ENCODE results near the gene GNG13.

The GNG13 gene

DNA sequence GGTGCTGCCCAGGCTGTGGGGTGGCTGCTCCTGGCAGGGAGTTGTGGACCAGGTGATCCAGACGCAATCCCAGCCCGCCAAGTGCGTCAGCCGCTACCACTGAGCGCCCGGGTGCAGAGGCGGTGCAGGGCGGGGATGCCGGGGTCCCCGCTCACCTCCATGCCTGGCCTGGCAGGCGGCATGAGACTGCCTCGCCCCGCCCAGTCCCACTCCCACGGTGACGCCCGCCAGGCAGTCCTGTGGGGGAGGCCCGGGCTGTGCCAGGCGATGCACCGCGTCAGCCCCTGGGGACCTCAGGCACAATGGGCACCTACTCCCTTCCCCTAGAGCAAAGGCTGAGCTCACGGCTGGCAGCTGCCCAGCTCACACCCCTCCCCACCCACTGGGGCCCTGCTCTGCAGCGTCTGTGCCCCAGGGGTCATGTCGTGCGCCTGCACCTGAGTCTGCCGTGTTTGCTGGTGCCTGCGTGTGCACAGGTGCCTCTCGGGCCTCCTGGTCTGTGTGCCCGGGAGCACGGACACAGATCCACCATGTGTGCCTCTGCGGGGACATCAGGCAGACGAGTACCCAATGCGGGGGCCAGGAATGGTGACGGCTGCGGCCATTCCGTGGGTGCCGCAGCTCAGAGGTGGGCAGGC, 17.6 kb downstream of the GNG13 start:
- no peak overlapping the region for H3K4me3 ChIP-seq (ENCODE audit: low read depth, low read length)
- TF ChIP-seq, protein P1, sequence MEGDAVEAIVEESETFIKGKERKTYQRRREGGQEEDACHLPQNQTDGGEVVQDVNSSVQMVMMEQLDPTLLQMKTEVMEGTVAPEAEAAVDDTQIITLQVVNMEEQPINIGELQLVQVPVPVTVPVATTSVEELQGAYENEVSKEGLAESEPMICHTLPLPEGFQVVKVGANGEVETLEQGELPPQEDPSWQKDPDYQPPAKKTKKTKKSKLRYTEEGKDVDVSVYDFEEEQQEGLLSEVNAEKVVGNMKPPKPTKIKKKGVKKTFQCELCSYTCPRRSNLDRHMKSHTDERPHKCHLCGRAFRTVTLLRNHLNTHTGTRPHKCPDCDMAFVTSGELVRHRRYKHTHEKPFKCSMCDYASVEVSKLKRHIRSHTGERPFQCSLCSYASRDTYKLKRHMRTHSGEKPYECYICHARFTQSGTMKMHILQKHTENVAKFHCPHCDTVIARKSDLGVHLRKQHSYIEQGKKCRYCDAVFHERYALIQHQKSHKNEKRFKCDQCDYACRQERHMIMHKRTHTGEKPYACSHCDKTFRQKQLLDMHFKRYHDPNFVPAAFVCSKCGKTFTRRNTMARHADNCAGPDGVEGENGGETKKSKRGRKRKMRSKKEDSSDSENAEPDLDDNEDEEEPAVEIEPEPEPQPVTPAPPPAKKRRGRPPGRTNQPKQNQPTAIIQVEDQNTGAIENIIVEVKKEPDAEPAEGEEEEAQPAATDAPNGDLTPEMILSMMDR (IDR thresholded peaks at IDR 0.05; ENCODE audit: control insufficient read depth, extremely low read depth, insufficient read depth): no peak
- DNase-seq (ENCODE audit: low read depth): no peak

DNA sequence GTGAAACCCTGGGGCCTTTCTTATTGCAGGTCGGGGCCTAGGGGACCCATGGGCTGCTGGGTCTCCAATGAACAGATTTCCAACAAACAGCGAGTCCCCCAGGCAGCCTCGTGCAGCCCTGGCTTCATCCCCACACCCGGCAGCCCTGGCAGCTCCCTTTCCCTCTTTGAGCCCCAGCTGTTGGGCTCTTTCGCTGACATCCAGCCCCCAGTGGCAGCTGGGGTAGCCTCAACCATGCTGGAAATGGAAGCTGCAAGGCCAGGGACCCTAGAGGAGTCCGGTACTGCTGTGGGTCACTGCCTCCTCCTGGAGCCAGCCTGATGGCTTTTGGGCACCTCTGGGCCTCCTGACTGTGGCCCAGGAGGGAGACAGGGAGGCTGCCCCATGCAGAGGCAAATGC, 18.3 kb downstream of the GNG13 start:
- no peak overlapping the region for H3K4me3 ChIP-seq (ENCODE audit: low read depth, low read length)
- TF ChIP-seq, protein P1 (IDR thresholded peaks at IDR 0.05; ENCODE audit: control insufficient read depth, extremely low read depth, insufficient read depth): no peak
- no peak for DNase-seq (ENCODE audit: low read depth)

DNA sequence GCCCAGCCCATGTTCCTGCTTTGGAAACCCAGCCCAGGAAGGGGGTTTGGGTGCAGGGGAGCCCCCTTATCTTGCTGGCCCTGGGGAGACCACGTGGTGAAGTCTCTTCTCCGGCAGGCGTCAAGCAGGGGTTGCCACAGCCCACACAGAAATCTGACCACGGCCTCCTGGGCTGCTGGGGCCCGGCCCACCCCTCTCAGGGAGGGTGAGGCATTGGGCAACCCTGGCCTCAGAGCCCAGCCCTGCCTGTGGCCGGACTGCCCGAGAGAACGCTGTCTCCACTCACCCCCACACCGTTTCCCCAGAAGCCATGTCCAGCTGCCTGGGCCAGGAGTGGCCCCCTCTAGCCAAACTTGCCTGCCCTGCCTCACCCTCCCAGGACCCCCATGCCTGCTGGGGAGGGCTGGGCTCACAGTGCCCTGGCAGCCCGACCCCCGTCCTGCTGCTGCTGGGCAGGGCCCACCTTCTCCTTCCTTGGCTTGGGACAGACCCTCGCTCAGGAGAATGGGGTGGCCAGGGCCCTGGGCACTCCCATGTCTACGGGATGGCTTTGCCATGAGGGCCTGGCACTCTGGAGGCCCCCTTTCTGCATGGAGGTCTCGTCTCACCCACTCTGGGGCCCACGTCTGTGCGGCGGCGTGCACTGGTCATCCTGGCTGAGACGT, 19.1 kb downstream of the GNG13 start:
- TF ChIP-seq, protein P1 (IDR thresholded peaks at IDR 0.05; ENCODE audit: control insufficient read depth, extremely low read depth, insufficient read depth): no peak
- no peak for DNase-seq (ENCODE audit: low read depth)
- no peak overlapping the region for H3K4me3 ChIP-seq (ENCODE audit: low read depth, low read length)

DNA sequence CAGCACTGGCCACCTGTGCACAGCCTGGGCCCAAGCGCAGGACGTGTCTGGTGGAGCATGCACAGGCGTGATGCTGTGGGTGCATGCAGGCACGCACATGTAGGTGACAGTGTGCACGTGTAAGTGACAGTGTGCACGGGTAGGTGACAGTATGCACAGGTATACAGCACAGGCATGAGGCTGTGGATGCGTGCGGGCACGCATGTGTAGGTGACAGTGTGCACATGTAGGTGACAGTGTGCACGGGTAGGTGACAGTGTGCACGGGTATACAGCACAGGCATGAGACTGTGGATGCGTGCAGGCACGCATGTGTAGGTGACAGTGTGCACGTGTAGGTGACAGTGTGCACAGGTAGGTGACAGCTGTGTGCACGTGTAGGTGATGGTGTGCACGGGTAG, 20.2 kb downstream of the GNG13 start:
- TF ChIP-seq, protein P1 (IDR thresholded peaks at IDR 0.05; ENCODE audit: control insufficient read depth, extremely low read depth, insufficient read depth): no peak
- H3K4me3 ChIP-seq (ENCODE audit: low read depth, low read length): no peak overlapping the region
- no peak for DNase-seq (ENCODE audit: low read depth)

DNA sequence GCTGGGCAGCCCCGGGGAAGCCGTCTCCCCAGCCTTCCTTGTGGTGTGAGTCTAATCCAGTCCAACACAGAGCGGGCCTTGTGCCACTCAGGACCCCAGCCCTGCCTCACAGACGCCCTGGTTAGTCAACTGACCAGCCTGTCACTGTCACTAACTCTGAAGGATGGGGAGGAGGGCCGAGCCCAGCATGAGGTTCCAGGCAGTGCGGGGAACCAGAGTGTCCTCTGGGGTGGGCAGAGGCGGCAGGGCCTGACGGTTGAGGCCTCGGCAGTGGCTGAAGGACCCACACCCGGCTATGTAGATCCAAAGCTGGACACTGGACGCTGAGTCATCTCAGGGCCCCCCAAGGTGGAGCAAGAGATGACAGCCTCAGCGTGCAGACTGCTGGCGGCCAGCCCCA, 21.0 kb downstream of the GNG13 start:
- TF ChIP-seq, protein P1 (IDR thresholded peaks at IDR 0.05; ENCODE audit: control insufficient read depth, extremely low read depth, insufficient read depth): no peak
- H3K4me3 ChIP-seq (ENCODE audit: low read depth, low read length): no peak overlapping the region
- no peak for DNase-seq (ENCODE audit: low read depth)

DNA sequence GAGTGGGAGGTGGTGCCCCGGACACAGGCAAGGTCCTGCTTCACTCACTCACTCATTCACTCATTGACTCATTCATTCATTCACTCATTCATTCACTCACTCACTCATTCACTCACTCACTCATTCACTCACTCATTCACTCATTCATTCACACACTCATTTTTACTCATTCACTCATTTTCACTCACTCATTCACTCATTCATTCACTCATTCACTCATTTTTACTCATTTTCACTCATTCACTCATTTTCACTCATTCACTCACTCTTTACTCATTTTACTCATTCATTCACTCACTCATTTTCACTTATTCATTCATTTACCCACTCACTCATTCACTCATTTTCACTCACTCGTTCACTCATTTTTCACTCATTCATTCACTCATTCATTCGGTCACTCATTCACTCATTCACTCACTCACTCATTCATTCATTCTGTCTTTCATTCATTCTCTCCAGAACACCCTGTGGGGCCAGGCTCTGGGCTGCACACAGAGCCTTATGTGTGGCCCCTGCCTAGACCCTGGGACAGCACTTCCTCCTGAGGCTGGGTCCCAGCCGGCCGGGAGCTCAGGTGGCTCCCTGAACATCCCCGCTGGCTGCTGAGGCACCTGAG, 21.5 kb downstream of the GNG13 start:
- no peak overlapping the region for H3K4me3 ChIP-seq (ENCODE audit: low read depth, low read length)
- DNase-seq (ENCODE audit: low read depth): no peak
- TF ChIP-seq, protein P1 (IDR thresholded peaks at IDR 0.05; ENCODE audit: control insufficient read depth, extremely low read depth, insufficient read depth): no peak
